ENCODE results near the gene DRD1. TPM values are rescaled to one million over a fixed set of nuclear protein-coding genes. Genes with fewer than 3 reads are reported as not detected.
"Not testable (repeated sequence)": the region's sequence is repeated elsewhere in the genome, so short reads cannot be mapped to it uniquely, and the experiment has no call there.

The DRD1 gene
- polyA plus RNA-seq, 1 donor = not detected

- DNase-seq = no peak
These were observed 24.2 kb upstream of the DRD1 start for GRCh38 chr5:175467983-175468690.

GRCh38 chr5:175466700-175467318, 22.8 kb upstream of the DRD1 start:
- peak; percentile 51 for DNase-seq

- DNase-seq = no peak
These were observed 21.3 kb upstream of the DRD1 start for GRCh38 chr5:175465282-175465681.

DNA sequence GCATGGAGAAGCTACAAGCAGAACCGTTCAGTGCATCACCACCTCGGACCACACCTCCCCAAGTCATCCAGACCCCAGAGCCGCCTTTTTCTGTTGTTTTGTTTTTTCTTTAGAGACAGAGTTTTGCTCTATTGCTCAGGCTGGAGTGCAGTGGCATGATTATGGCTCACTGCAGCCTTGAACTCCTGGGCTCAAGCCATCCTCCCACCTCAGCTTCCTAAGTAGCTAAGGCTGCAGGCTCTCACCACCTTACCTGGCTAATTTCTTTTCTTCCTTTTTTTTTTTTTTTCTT, 20.9 kb upstream of the DRD1 start:
- no peak for DNase-seq

DNA sequence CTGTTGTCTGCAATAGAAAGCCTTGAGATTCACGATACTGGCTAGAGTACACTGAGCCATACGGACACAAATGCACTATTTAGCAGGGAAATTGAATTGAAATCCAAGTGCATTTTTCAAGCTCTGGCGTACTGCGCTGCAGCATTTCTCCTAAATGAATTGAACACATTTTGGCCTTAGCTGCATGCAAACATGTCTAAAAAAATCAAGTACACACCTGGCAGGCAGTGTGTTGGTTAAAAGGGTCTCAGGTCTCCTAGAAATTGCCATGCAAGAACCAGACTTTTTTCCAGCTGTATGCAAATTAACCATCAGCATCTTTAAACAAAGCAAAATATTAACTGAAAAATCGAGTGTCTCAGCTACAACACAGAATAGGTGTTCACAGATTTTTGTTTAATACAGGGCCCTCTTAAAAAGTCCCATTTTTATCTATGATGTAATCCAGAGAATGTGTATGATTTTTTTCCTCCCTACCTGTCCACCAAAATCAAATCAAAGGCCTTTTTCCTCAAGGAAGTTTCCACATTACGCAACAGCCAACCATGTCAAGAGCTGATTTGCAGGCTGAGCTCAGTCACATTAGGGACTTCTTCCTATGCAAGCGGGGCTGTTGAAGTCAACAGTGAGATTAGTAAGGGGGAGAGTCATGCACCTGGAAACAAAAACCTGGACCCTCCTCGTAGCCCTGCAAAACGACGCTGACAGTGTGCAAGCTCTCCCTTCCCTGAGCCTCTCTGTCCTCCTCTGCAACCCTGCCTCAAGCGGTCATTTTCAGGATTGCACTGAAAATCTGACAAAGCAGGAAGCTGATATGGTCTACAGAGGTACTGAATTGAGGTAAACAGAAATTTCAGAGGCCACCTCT, 20.3 kb upstream of the DRD1 start:
- DNase-seq = no peak

- DNase-seq = no peak
These were observed 19.7 kb upstream of the DRD1 start for GRCh38 chr5:175463641-175464040.

- no peak for DNase-seq
These were observed 17.4 kb upstream of the DRD1 start for GRCh38 chr5:175461370-175461769.

DNA sequence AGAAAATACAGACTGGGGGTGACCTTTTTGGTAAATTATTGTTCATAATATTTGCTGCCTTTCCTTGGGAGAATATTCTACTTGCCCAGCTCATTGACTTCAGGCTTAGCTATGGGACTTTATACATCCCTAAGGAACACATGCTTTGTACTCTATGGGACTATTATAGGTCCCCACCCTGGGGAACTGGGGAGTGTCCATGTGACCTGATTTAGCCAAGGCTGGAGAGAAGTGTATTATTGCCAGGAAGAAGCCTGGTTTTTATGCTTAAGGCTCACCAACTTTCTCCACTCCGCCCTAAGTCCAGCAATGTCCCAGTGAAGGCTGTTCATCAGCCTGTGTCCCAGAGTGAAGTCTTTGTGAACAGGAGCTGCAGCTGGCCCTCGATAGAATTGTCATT, 16.6 kb upstream of the DRD1 start:
- no peak for DNase-seq

- no peak for DNase-seq
These were observed 16.1 kb upstream of the DRD1 start for GRCh38 chr5:175460126-175460525.

DNA sequence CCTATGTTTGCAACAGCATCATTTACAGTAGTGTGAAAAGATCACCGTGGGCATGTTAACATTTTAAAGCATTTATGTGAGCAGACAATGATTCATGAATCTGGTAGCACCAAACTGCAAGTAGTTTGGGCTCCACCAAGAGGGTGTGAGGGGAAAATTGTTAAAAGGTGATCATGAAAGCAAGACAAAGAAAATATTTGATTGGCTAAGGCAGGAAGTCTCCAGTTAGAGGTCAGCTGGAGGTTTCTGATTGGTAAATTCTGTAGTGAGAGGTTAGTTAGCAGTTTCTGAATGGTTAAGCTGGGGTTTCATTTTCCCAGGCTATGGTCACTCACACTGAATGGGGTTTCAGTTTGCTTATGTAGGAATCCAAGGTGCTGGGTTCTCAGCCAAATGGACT, 13.5 kb upstream of the DRD1 start:
- no peak for DNase-seq

DNA sequence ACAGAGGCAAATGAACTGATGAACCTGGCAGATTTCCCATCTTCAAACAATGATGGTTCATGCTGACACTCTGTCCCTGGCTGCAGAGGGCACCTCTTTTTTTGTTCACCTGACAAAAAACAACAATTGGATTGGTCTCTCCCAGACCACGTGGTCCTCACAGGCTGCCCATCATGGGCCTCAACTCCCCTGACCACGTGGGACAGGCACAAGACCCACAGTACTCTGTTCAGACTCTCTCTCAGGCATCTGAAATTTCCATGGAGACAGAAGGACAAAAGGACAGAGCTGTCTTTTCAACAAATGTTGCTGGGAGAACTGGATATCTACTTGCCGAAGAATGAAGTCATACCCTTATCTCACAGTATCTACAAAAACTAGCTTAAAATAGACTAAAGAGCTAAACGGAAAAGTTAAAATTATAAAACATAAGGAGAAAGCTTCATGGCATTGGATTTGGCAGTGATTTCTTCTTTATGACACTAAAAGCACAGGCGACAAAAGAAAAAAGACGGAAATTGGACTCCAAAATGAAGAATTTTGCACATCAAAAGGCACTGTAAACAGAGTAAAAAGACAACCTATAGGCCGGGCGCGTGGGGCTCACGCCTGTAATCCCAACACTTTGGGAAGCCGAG, 12.2 kb upstream of the DRD1 start:
- DNase-seq = no peak

DNA sequence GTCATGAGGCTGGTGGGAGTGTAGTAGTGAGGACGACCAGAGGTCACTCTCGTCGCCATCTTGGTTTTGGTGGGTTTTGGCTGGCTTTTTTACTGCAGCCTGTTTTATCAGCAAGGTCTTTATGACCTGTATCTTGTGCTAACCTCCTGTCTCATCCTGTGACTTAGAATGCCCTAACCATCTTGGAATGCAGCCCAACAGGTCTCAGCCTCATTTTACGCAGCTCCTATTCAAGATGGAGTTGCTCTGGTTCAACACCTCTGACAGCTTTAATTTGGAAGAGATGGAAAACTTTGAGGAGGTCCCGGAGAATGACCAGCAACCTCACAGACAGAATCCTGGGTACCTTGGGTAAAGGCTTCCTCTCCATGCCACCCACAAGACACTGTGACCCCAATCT, 10.4 kb upstream of the DRD1 start:
- not testable (repeated sequence) for DNase-seq

DNA sequence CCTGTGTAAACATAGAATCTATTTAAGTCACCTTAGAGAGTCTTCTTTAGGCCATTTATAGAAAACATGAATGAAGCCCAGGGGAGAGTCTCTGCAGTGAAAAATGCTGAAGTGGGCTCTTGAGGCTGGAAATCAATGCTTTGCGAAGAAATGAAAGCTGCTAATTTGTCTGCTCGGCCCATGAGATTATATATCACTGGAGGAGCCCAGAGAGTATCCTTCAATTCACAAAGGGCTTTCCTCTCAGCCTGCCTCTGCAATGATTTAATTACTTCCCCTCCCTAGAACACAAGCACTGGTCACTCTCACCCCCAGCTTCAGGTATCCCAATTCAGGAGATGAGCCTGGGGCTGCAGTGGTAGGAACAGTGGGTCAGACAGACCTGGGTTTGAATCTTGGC, 8.2 kb upstream of the DRD1 start:
- no peak for DNase-seq

DNA sequence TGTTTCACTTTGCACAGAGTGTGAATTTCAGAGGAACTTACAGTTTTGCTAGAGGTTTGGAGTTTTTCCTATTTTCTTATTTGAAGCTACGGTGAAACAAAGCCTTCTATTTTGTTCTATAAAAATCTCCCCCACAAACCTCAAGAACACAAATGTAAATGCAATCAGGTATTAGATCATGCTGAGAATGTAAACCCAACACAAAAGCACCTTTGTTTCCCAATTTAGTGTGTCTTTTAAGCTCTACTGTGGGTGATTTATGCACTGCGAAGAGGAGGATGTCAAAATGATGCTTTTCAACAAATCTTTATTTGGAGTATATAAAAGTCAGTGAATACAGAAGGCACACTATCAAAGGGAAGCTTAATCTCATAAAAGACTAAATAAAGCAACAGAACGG, 4.3 kb upstream of the DRD1 start:
- no peak for DNase-seq

- DNase-seq = no peak
These were observed 3.6 kb upstream of the DRD1 start for GRCh38 chr5:175447571-175447970.

- DNase-seq = not testable (repeated sequence)
These were observed 2.4 kb upstream of the DRD1 start for GRCh38 chr5:175446378-175446777.

- no peak for DNase-seq
These were observed 999 bp upstream of the DRD1 start for GRCh38 chr5:175444905-175445456.

DNA sequence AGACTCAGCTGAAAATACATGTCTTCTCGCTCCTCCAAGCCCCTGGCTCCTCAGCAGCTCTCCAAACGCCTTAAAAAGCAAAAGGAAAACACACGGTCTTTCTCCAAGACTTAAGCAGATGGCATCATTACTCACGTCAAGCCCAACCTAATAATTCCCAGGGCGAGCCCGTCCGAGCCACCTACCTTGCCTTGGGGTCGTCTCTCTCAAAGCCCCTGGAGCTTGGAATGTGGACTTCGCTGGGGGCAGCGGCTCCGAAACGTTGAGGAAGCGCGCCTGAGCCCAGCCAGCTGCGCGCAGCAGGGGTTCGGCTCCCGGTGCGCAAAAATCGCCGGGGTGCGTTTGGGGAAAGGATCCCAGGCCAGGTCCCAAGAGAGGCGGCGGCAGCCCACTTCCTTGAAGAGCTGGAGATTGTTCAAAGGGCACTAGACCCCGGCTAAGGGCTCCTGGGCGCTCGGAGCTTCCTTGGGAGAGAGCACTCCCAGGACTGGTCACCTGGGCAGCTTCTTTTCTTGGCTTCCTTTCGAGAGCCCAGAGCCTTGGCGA, 395 bp downstream of the DRD1 start:
- DNase-seq = no peak

DNA sequence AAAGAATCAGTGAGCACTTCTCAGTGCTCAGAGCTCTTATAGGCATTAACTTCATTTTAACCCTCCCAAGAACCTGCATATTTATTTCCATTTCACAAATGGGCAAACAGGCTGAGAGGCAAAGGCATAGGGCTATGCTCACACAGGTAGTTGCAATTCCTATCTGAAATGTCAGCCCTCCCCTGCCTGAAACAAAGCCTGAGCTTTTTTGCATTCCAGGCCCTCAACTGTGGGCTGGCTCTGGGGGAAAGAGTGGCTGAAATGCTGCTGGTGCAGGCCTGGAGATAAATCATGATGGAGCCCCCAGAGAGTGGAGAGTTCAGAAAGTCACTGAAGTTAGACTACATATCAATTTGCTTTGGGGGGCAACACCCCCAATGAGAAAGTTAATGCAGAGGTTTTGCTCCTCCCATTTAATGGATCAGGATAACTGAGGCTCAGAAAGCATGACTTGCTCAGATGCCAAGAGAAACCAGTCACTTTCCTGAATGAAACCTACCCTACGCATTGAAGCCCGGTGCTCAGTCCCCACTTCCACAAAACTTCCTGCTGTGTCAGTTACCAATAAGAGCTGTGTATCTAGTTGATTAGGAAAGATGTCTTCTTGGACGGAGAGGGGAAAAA, 5.6 kb downstream of the DRD1 start:
- no peak for DNase-seq

- no peak for DNase-seq
These were observed 7.6 kb downstream of the DRD1 start for GRCh38 chr5:175436359-175436758.

DNA sequence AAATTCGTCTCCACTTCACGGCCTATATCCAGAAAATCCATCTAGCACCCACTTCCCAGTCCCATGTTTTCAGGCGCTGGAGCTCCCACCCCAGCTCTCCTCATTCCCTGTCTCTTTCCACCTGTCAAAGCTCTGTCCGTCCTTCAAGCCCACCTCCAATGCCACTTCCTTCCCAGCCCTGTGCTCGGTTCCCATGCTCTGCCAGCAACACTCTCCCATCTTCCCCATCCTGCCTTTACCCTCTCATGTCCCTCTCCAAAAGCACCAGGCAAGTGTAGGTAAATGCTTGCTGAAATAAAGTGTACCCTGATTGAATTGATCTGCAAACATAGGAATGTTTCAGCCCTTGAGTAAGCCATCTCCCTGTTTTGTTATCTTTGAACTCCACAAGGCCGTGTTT, 9.2 kb downstream of the DRD1 start:
- DNase-seq = no peak

GRCh38 chr5:175427762-175428161, 16.2 kb downstream of the DRD1 start:
- DNase-seq = no peak
